GM13977 (cell line): ENCODE data around the gene MARK3.

Source experiments
- DNase-seq: peaks from one replicate; pipeline ENCODE4 v3.0.0; 2012; ENCODE audit warnings: low spot score
- in situ Hi-C: fragments of 300-500 bp; cut with MboI; formaldehyde crosslinking; loops from one replicate; pipeline ENCODE4 v1.12.0; 2022; ENCODE audit warnings: low sequenced_read_pairs, low pct_unique_long_range_greater_than_20kb, mixed read lengths, inconsistent platforms; ENCODE audit not compliant: unreplicated experiment
- TF ChIP-seq, protein P1 (sequence below): IDR thresholded peaks from 2 replicates; pipeline ENCODE4 v1.5.1; 2012; ENCODE audit warnings: mild to moderate bottlenecking, control low read depth; ENCODE audit not compliant: insufficient read depth; ENCODE audit errors: extremely low read depth, missing control alignments

MARK3 gene

DNA sequence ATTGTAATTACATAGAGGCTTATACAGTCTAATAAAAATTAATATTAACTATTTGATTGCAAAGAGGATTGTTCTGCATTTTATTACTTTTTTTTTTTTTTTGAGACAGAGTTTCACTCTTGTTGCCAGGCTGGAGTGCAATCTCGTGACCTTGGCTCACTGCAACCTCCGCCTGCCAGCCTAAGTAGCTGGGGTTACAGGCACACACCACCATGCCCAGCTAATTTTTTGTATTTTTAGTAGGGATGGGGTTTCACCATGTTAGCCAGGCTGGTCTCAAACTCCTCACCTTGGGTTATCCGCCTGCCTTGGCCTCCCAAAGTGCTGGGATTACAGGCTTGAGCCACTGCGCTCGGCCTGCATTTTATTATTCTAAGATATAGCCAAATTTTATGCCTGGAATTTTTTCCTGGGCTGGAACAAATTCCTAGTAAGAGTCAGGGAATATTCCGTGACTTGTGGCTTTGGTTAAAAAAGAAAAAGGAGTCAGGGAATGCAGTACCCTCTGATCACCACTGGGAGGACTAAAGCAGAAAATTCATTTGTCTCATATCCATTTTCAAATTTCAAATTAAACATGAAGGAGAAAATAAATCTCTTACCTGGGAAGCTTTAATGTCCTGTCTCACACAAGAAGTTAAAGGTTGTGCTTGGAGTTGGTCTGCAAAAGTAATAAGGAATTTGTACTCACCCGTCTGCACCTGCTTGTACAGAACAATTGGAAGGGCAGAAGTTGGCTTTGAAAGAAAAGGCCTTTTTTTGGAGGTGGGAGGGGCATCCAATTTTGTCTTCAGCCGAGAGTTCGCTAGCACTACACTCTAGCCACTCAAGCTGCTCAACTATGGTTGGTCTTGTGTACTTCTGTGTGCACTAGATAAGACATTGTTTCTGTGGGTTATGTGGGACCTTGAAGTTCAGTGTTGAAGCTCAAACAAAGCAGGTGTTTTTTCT, 8.7 kb downstream of the MARK3 start:
- no peak for DNase-seq
- in situ Hi-C loops: no loop called here
- TF ChIP-seq, protein P1, sequence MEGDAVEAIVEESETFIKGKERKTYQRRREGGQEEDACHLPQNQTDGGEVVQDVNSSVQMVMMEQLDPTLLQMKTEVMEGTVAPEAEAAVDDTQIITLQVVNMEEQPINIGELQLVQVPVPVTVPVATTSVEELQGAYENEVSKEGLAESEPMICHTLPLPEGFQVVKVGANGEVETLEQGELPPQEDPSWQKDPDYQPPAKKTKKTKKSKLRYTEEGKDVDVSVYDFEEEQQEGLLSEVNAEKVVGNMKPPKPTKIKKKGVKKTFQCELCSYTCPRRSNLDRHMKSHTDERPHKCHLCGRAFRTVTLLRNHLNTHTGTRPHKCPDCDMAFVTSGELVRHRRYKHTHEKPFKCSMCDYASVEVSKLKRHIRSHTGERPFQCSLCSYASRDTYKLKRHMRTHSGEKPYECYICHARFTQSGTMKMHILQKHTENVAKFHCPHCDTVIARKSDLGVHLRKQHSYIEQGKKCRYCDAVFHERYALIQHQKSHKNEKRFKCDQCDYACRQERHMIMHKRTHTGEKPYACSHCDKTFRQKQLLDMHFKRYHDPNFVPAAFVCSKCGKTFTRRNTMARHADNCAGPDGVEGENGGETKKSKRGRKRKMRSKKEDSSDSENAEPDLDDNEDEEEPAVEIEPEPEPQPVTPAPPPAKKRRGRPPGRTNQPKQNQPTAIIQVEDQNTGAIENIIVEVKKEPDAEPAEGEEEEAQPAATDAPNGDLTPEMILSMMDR: peak; percentile 55

DNA sequence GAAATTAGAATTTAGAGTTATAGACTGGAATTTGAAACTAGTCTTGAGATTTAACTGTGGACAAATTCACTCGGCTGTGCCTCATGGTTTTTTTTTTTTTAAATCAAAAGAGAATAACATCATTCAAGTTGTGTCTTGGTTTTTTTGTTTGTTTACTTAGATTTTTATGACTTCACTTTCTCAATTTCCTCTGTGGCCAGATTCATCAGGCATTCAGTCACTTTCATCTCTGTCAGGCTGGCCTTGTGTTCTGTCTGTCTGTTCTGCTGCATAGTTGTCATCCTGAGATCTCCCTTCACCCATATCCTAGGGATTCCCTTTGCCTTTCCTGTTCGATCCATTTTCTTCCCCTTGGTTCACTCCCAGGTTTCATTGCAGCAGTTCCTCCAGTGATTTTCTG, 10.0 kb downstream of the MARK3 start:
- TF ChIP-seq, protein P1: no peak
- in situ Hi-C loops: no loop called here
- no peak for DNase-seq

DNA sequence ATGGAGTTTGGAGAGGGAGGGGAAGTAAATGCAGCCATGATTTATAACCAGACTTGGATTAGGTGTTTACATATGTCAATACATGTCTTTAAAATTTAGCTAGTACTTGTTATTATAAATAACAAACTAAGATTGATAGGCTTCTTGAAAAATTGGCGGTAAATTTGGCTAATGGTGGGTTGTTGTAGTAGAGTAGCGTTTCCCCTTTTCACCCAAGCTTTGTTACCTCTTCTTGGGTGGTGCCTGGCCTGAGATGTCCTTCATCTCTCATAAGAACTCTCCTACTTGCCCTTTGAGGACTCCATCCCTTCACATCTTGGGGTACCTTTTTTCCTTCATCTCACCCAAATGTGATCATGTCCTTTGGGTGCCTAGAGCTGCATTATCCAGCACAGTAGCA, 11.2 kb downstream of the MARK3 start:
- TF ChIP-seq, protein P1: no peak
- no peak for DNase-seq
- in situ Hi-C loops: no loop called here

DNA sequence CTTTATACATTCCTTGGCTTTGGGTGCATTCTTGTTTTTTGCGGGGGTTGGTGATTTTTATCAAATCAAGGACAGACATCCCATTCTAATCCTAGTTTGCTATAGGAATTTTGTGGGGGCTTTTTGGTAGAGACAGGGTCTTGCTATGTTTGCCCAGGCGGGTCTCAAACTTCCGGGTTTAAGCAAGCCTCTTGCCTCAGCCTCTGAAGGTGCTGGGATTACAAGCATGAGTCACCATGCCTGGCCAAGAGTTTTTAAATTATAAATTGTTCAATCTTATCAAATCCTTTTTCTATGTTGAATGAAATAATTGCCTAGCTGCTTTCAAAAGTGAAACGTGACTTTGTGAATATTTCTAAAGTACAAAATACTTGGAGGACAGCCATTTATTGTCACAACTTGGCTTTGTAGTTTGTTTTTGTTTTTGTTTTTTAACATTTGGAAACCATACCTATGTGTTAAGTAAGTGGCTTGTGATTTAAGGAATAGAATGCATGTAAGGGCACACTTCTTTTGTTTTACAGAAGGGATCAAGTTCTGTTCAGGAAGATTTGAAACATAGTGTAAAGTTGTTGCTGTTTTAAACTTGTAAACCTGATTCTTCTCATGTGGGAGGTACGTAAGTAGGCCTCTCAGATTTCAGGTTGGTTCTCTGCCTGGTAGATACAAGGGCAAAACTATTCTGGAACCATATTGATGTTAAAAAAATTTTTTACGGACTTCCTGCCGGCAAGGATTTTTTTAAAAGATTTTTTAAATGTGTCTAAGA, 13.4 kb downstream of the MARK3 start:
- TF ChIP-seq, protein P1: no peak
- DNase-seq: no peak
- in situ Hi-C loops: no loop called here

DNA sequence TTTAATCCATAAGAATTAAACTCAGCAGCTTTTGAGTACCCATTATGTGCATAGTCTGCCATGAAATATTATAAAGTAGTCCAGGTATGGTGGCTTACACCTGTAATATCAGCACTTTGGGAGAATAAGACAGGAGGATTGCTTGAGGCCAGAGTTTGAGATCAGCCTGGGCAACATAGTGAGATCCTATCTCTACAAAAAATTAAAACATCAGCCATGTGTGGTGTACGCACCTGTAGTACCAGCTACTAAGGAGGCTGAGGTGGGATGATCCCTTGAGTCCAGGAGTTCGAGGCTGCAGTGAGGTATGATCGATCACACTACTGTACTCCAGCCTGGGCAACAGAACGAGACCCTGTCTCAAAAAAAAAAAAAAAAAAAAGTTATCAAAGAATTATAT, 15.3 kb downstream of the MARK3 start:
- no peak for DNase-seq
- TF ChIP-seq, protein P1: no peak
- in situ Hi-C loops: no loop called here

DNA sequence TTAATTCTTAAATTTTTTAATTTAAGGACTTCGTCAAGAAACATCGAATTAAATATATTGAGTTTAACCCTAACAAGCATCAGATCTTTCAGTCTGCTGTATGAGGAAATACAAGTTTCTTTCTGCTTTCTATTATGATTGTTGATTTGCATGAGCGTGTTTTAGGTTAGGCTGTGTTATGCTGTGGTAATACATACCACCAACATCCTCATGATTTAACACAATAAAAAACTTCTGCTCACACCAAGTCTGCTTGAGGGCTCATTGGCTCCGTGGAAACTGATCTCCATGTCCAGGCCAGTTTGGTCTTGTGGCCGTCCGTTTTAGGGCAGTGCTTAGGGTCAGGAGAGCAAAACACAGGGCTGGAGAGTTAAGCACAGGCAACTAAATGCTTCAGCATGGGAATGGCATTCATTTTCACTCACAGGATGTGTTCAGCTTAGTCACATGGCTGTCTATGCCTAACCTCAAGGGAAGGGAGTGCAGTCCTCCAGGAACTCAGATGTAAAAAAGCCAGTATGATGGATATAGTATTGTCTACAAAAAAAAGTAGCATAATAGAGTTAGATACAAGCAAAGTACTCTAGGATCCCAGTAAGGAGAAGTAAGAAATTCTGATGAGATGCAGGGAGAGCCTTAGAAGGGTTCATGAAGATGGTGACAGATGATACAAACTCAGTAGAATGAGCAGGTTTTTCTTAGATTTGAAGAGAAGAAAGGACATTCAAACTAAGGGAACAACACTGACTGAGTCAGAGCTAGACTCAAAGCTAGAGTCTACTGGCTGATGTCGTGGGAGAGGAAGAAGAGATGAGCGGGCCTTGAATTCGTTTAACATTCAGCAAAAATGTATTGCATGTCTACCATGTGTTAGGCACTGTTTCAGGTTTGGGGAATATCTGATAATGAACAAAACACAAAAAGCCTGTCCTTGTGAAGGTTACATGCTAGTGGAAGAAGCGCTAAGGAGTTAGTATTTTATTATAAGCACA, 16.3 kb downstream of the MARK3 start:
- in situ Hi-C loops: no loop called here
- DNase-seq: no peak
- TF ChIP-seq, protein P1: no peak
